Amygdala (tissue), 56 donors: ENCODE data around the gene NAT8L.

Experiments
- DNase-seq, 56 donors: peaks; one replicate each; lab custom pipeline; 2025; lab: John Stamatoyannopoulos, UW

Gene NAT8L

GRCh38 chr4:2044542-2045517 is 14.3 kb upstream of the NAT8L start:
- DNase-seq = no peak

- no peak for DNase-seq
Measured at GRCh38 chr4:2045518-2045951, 13.6 kb upstream of the NAT8L start.

- DNase-seq = no peak
Measured at GRCh38 chr4:2046031-2046961, 12.8 kb upstream of the NAT8L start.

GRCh38 chr4:2047031-2047660 is 12.0 kb upstream of the NAT8L start:
- DNase-seq = no peak

- no peak for DNase-seq
Measured at GRCh38 chr4:2047781-2048581, 11.1 kb upstream of the NAT8L start.

GRCh38 chr4:2048831-2049230 is 10.3 kb upstream of the NAT8L start:
- DNase-seq = no peak

- DNase-seq = no peak
Measured at GRCh38 chr4:2049381-2049780, 9.7 kb upstream of the NAT8L start.

- no peak for DNase-seq
Measured at GRCh38 chr4:2049811-2050210, 9.3 kb upstream of the NAT8L start.

GRCh38 chr4:2051086-2051485 is 8.0 kb upstream of the NAT8L start:
- no peak for DNase-seq

- no peak for DNase-seq
Measured at GRCh38 chr4:2054217-2054616, 4.9 kb upstream of the NAT8L start.

- DNase-seq = no peak
Measured at GRCh38 chr4:2057382-2058065, 1.6 kb upstream of the NAT8L start.

GRCh38 chr4:2058264-2059045 is 672 bp upstream of the NAT8L start:
- DNase-seq = peak in 17 of 56 donors; percentile 36 to 73 (median 54)

GRCh38 chr4:2059726-2060602 is 837 bp downstream of the NAT8L start:
- DNase-seq = no peak

GRCh38 chr4:2060611-2061185 is 1.6 kb downstream of the NAT8L start:
- no peak for DNase-seq

- DNase-seq = no peak
Measured at GRCh38 chr4:2061186-2062131, 2.3 kb downstream of the NAT8L start.
